ENCODE results near the gene TMC3. TPM values are rescaled to one million over a fixed set of nuclear protein-coding genes. Genes with fewer than 3 reads are reported as not detected.

The TMC3 gene
- total RNA-seq, 1 donor from 2014 or later: 0.52 TPM

DNA sequence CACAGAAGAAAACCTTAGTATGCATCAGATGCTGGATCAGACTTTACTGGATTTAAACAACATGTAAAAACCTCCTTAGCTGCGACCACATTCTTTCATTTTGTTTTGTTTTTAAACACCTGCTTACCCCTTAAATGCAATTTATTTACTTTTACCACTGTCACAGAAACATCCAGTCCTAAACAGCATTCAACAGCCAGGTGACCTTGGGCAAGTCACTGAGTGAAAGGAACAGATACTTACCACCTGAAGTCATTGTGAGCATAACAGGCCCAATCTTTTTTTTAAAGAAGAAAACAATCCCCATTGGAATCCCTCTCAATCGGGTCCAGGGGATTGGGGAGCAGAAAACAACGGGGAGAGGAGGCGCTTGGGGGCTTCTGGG, 50.5 kb downstream of the TMC3 start:
- Histone ChIP-seq H3K4me2 (ENCODE audit: low read length) (peak overlapping the region; percentile 95), H3K4me3 (ENCODE audit: insufficient read depth, low read depth, low read length) (peak overlapping the region; percentile 83), H3K36me3 (ENCODE audit: insufficient read depth, low read length) (peaks cover under 1% of the 10 kb centered on the region), H3K4me1 (ENCODE audit: insufficient read depth, low read length) (peaks cover 25% of the 10 kb centered on the region), H3K9ac (ENCODE audit: low read length) (peak overlapping the region; percentile 89), H3K27me3 (ENCODE audit: insufficient read depth, low read length) (no peaks in the 10 kb centered on the region), H3K79me2 (ENCODE audit: insufficient read depth, low read length) (peaks cover 4% of the 10 kb centered on the region), H4K20me1 (ENCODE audit: insufficient read depth, low read length) (no peaks in the 10 kb centered on the region), H2AFZ (ENCODE audit: low read depth, low read length) (peak overlapping the region; percentile 86), H3K27ac (ENCODE audit: low read depth, low read length) (peak overlapping the region; percentile 67), H3K9me3 (ENCODE audit: insufficient read depth, low read depth, low read length) (no peaks in the 10 kb centered on the region)
- Mint-ChIP-seq H3K27ac (ENCODE audit: unreplicated experiment) (no peak overlapping the region), H3K4me3 (ENCODE audit: unreplicated experiment) (peak overlapping the region; percentile 99), H3K27me3 (ENCODE audit: low read depth, unreplicated experiment) (no peaks in the 10 kb centered on the region), H3K36me3 (ENCODE audit: low read depth, unreplicated experiment) (peaks cover 6% of the 10 kb centered on the region), H3K4me1 (ENCODE audit: low read depth, unreplicated experiment) (peaks cover 27% of the 10 kb centered on the region), H3K9me3 (ENCODE audit: unreplicated experiment) (no peaks in the 10 kb centered on the region)
- TF ChIP-seq CTCF (IDR thresholded peaks at IDR 0.05; ENCODE audit: insufficient read depth, low read depth, low read length) (no peak), EZH2 (IDR thresholded peaks at IDR 0.05; ENCODE audit: insufficient read depth, low read length) (no peak)
- FAIRE-seq (no peak), DNase-seq (ENCODE audit: low read depth) (no peak)

DNA sequence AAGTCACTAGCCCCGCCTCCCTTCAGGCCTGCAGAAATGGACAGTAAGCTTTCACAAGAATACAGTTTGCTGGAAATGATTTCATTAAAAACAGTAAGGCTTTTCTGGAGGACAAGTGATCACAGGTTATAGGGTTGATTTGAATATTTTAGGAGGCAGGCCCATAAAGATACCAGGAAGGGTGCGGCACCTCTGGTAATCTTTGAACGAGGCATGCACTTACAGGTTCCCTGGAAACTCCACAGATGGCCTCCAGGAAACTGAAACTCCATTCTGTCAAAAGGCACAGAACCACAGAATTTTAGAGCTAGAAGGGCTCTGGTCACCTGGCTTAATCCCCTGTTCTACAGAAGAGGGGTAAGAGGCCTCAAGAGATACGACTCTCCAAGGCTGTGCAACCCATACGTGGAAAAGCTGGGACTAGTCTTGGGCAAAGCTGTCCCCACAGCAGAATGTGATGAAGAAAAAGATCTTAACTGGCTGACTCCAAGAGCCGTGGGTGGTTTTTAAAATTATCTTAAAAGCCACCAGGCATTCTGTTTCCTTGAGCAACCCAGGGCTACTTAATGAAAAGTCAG, 51.2 kb downstream of the TMC3 start:
- H3K4me3 ChIP-seq (ENCODE audit: insufficient read depth, low read depth, low read length): no peak overlapping the region
- H3K4me2 ChIP-seq (ENCODE audit: low read length): peak overlapping the region; percentile 95

DNA sequence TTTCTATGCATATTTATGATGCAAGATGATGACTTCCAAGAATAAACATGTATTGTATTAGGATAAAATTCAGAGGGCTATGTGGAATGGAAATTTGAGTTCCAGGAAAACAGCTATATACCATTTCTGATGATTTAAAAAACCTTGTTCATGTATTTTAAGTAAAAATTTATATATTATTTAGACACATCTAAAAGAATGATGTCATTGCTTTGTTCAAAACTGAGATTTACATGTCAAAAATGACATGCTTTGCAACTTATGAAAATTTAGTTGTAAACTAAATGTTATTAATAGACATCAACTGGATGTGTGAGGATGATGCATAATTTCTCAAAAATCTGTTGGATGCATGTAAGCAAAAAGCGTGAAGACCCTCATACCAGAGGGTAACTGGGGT, 52.3 kb downstream of the TMC3 start:
- H3K4me2 ChIP-seq (ENCODE audit: low read length): no peak overlapping the region
- no peak overlapping the region for H2AFZ ChIP-seq (ENCODE audit: low read depth, low read length)
- H3K9me3 ChIP-seq (ENCODE audit: insufficient read depth, low read depth, low read length): no peaks in the 10 kb centered on the region
- peaks cover 4% of the 10 kb centered on the region for H3K79me2 ChIP-seq (ENCODE audit: insufficient read depth, low read length)
- no peak overlapping the region for H3K27ac ChIP-seq (ENCODE audit: low read depth, low read length)
- peaks cover 6% of the 10 kb centered on the region for H3K36me3 ChIP-seq (ENCODE audit: insufficient read depth, low read length)
- H3K27ac Mint-ChIP-seq (ENCODE audit: unreplicated experiment): no peak overlapping the region
- no peak overlapping the region for H3K4me3 ChIP-seq (ENCODE audit: insufficient read depth, low read depth, low read length)
- H3K4me1 ChIP-seq (ENCODE audit: insufficient read depth, low read length): peaks cover 11% of the 10 kb centered on the region
- DNase-seq (ENCODE audit: low read depth): no peak
- H3K27me3 ChIP-seq (ENCODE audit: insufficient read depth, low read length): no peaks in the 10 kb centered on the region
- no peaks in the 10 kb centered on the region for H4K20me1 ChIP-seq (ENCODE audit: insufficient read depth, low read length)
- H3K36me3 Mint-ChIP-seq (ENCODE audit: low read depth, unreplicated experiment): peaks cover 9% of the 10 kb centered on the region
- FAIRE-seq: no peak
- no peak for TF ChIP-seq CTCF (IDR thresholded peaks at IDR 0.05; ENCODE audit: insufficient read depth, low read depth, low read length)
- no peak for TF ChIP-seq EZH2 (IDR thresholded peaks at IDR 0.05; ENCODE audit: insufficient read depth, low read length)
- H3K4me1 Mint-ChIP-seq (ENCODE audit: low read depth, unreplicated experiment): peaks cover 13% of the 10 kb centered on the region
- H3K9me3 Mint-ChIP-seq (ENCODE audit: unreplicated experiment): no peaks in the 10 kb centered on the region
- H3K27me3 Mint-ChIP-seq (ENCODE audit: low read depth, unreplicated experiment): no peaks in the 10 kb centered on the region
- H3K9ac ChIP-seq (ENCODE audit: low read length): no peak overlapping the region
- no peak overlapping the region for H3K4me3 Mint-ChIP-seq (ENCODE audit: unreplicated experiment)

More for the DNA sequence above, 51.2 kb downstream of the TMC3 start:
- Histone ChIP-seq H3K9me3 (ENCODE audit: insufficient read depth, low read depth, low read length) (no peaks in the 10 kb centered on the region), H3K27me3 (ENCODE audit: insufficient read depth, low read length) (no peaks in the 10 kb centered on the region), H2AFZ (ENCODE audit: low read depth, low read length) (no peak overlapping the region), H3K4me1 (ENCODE audit: insufficient read depth, low read length) (peaks cover 21% of the 10 kb centered on the region), H3K27ac (ENCODE audit: low read depth, low read length) (no peak overlapping the region), H3K9ac (ENCODE audit: low read length) (peak overlapping the region; percentile 22), H3K36me3 (ENCODE audit: insufficient read depth, low read length) (peaks cover 6% of the 10 kb centered on the region), H3K79me2 (ENCODE audit: insufficient read depth, low read length) (peaks cover 4% of the 10 kb centered on the region), H4K20me1 (ENCODE audit: insufficient read depth, low read length) (no peaks in the 10 kb centered on the region)
- Mint-ChIP-seq H3K36me3 (ENCODE audit: low read depth, unreplicated experiment) (peaks cover 8% of the 10 kb centered on the region), H3K4me1 (ENCODE audit: low read depth, unreplicated experiment) (peaks cover 24% of the 10 kb centered on the region), H3K27me3 (ENCODE audit: low read depth, unreplicated experiment) (no peaks in the 10 kb centered on the region), H3K27ac (ENCODE audit: unreplicated experiment) (no peak overlapping the region), H3K9me3 (ENCODE audit: unreplicated experiment) (no peaks in the 10 kb centered on the region), H3K4me3 (ENCODE audit: unreplicated experiment) (peak overlapping the region; percentile 76)
- no peak for FAIRE-seq
- DNase-seq (ENCODE audit: low read depth): no peak
- TF ChIP-seq EZH2 (IDR thresholded peaks at IDR 0.05; ENCODE audit: insufficient read depth, low read length): no peak
